HG02938 (cell line): Measurements from ENCODE around the gene COL9A2.

Experiments used
- ATAC-seq: cut with Tn5 transposase; IDR thresholded peaks from one replicate; pipeline ENCODE4 v1.9.1; 2021; ENCODE audit warnings: mild to moderate bottlenecking, moderate library complexity; ENCODE audit not compliant: unreplicated experiment

Gene COL9A2

GRCh38 chr1:40318970-40319621, 2.0 kb upstream of the COL9A2 start:
- ATAC-seq: no peak

GRCh38 chr1:40318476-40318875, 1.4 kb upstream of the COL9A2 start:
- ATAC-seq: no peak

- ATAC-seq: no peak
Measured at GRCh38 chr1:40317394-40318074, 448 bp upstream of the COL9A2 start.

- ATAC-seq: no peak
Measured at GRCh38 chr1:40315795-40316594, 1.1 kb downstream of the COL9A2 start.

GRCh38 chr1:40315239-40315794, 1.8 kb downstream of the COL9A2 start:
- peak; percentile 58 for ATAC-seq

- ATAC-seq: no peak
Measured at GRCh38 chr1:40314721-40315238, 2.3 kb downstream of the COL9A2 start.

GRCh38 chr1:40313958-40314720, 2.9 kb downstream of the COL9A2 start:
- no peak for ATAC-seq

GRCh38 chr1:40313329-40313957, 3.6 kb downstream of the COL9A2 start:
- ATAC-seq: no peak

GRCh38 chr1:40312238-40313205, 4.6 kb downstream of the COL9A2 start:
- no peak for ATAC-seq

GRCh38 chr1:40311692-40312091, 5.4 kb downstream of the COL9A2 start:
- no peak for ATAC-seq

GRCh38 chr1:40310983-40311642, 6.0 kb downstream of the COL9A2 start:
- ATAC-seq: no peak

- ATAC-seq: no peak
Measured at GRCh38 chr1:40310129-40310461, 7.0 kb downstream of the COL9A2 start.

GRCh38 chr1:40309374-40310128, 7.5 kb downstream of the COL9A2 start:
- no peak for ATAC-seq

GRCh38 chr1:40308036-40308727, 8.9 kb downstream of the COL9A2 start:
- ATAC-seq: no peak

- ATAC-seq: no peak
Measured at GRCh38 chr1:40307186-40307585, 9.9 kb downstream of the COL9A2 start.

GRCh38 chr1:40306296-40306695, 10.8 kb downstream of the COL9A2 start:
- ATAC-seq: no peak

- ATAC-seq: no peak
Measured at GRCh38 chr1:40305871-40306270, 11.2 kb downstream of the COL9A2 start.
